Measurements from ENCODE around the gene TBC1D10B.

- TF ChIP-seq, protein P1, sequence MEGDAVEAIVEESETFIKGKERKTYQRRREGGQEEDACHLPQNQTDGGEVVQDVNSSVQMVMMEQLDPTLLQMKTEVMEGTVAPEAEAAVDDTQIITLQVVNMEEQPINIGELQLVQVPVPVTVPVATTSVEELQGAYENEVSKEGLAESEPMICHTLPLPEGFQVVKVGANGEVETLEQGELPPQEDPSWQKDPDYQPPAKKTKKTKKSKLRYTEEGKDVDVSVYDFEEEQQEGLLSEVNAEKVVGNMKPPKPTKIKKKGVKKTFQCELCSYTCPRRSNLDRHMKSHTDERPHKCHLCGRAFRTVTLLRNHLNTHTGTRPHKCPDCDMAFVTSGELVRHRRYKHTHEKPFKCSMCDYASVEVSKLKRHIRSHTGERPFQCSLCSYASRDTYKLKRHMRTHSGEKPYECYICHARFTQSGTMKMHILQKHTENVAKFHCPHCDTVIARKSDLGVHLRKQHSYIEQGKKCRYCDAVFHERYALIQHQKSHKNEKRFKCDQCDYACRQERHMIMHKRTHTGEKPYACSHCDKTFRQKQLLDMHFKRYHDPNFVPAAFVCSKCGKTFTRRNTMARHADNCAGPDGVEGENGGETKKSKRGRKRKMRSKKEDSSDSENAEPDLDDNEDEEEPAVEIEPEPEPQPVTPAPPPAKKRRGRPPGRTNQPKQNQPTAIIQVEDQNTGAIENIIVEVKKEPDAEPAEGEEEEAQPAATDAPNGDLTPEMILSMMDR (IDR thresholded peaks at IDR 0.05; ENCODE audit: borderline replicate concordance, extremely low read depth, low read length, poor library complexity, severe bottlenecking), result no peak
- no peak for TF ChIP-seq EZH2 (IDR thresholded peaks at IDR 0.05; ENCODE audit: borderline replicate concordance, low read depth, low read length, severe bottlenecking)
Observed at GRCh38 chr16:30399435-30400186, 29.3 kb upstream of the TBC1D10B start.
